ENCODE data around the gene KCTD1.

DNA sequence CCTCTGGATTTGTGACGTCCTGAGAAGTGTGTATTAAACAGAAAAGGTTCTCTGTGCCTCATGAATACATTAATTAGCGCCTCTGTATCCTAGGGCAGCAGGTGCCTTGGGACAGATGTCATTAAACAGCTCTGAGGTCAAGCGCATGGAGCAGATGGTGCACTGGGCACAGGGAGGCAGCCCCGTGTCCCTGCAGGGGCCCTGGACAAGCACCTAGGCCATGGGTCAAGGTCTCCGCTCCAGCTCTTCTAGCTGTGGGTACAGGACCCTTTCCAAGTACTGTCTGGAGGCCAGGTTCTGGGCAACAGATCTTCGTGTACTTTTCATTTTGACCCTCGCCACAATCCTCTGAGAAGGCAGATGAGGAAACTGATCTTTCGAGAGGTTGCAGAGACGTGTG, 126.4 kb downstream of the KCTD1 start:
- TF ChIP-seq POLR2AphosphoS5 (IDR thresholded peaks at IDR 0.05; ENCODE audit: low read depth, low read length) (no peak), MXI1 (IDR thresholded peaks at IDR 0.05; ENCODE audit: low read depth, low read length) (no peak), RFX5 (IDR thresholded peaks at IDR 0.05; ENCODE audit: low read length) (no peak), SIN3A (IDR thresholded peaks at IDR 0.05; ENCODE audit: borderline replicate concordance, low read depth, low read length) (no peak), EP300 (IDR thresholded peaks at IDR 0.05; ENCODE audit: borderline replicate concordance in 1 of 2, low read depth in 1 of 2, low read length in 1 of 2) (no peak), CHD2 (IDR thresholded peaks at IDR 0.05; ENCODE audit: low read length, partially characterized antibody) (no peak), GATA2 (CRISPR knock-in tag; IDR thresholded peaks at IDR 0.05) (no peak), EZH2phosphoT487 (IDR thresholded peaks at IDR 0.05; ENCODE audit: borderline replicate concordance, low read depth) (no peak)
- TF ChIP-seq, protein P1, sequence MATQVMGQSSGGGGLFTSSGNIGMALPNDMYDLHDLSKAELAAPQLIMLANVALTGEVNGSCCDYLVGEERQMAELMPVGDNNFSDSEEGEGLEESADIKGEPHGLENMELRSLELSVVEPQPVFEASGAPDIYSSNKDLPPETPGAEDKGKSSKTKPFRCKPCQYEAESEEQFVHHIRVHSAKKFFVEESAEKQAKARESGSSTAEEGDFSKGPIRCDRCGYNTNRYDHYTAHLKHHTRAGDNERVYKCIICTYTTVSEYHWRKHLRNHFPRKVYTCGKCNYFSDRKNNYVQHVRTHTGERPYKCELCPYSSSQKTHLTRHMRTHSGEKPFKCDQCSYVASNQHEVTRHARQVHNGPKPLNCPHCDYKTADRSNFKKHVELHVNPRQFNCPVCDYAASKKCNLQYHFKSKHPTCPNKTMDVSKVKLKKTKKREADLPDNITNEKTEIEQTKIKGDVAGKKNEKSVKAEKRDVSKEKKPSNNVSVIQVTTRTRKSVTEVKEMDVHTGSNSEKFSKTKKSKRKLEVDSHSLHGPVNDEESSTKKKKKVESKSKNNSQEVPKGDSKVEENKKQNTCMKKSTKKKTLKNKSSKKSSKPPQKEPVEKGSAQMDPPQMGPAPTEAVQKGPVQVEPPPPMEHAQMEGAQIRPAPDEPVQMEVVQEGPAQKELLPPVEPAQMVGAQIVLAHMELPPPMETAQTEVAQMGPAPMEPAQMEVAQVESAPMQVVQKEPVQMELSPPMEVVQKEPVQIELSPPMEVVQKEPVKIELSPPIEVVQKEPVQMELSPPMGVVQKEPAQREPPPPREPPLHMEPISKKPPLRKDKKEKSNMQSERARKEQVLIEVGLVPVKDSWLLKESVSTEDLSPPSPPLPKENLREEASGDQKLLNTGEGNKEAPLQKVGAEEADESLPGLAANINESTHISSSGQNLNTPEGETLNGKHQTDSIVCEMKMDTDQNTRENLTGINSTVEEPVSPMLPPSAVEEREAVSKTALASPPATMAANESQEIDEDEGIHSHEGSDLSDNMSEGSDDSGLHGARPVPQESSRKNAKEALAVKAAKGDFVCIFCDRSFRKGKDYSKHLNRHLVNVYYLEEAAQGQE (IDR thresholded peaks at IDR 0.05; ENCODE audit: low read depth, low read length) = no peak
- TF ChIP-seq, protein P2, sequence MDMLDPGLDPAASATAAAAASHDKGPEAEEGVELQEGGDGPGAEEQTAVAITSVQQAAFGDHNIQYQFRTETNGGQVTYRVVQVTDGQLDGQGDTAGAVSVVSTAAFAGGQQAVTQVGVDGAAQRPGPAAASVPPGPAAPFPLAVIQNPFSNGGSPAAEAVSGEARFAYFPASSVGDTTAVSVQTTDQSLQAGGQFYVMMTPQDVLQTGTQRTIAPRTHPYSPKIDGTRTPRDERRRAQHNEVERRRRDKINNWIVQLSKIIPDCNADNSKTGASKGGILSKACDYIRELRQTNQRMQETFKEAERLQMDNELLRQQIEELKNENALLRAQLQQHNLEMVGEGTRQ (IDR thresholded peaks at IDR 0.05; ENCODE audit: borderline replicate concordance, low read depth, low read length) = no peak
- TF ChIP-seq, protein P3, sequence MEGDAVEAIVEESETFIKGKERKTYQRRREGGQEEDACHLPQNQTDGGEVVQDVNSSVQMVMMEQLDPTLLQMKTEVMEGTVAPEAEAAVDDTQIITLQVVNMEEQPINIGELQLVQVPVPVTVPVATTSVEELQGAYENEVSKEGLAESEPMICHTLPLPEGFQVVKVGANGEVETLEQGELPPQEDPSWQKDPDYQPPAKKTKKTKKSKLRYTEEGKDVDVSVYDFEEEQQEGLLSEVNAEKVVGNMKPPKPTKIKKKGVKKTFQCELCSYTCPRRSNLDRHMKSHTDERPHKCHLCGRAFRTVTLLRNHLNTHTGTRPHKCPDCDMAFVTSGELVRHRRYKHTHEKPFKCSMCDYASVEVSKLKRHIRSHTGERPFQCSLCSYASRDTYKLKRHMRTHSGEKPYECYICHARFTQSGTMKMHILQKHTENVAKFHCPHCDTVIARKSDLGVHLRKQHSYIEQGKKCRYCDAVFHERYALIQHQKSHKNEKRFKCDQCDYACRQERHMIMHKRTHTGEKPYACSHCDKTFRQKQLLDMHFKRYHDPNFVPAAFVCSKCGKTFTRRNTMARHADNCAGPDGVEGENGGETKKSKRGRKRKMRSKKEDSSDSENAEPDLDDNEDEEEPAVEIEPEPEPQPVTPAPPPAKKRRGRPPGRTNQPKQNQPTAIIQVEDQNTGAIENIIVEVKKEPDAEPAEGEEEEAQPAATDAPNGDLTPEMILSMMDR (IDR thresholded peaks at IDR 0.05) = no peak
- TF ChIP-seq, protein P4, sequence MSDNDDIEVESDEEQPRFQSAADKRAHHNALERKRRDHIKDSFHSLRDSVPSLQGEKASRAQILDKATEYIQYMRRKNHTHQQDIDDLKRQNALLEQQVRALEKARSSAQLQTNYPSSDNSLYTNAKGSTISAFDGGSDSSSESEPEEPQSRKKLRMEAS (IDR thresholded peaks at IDR 0.05; ENCODE audit: low read depth) = no peak
